Measurements from ENCODE around the gene CD81. TPM values are rescaled to one million over a fixed set of nuclear protein-coding genes. Genes with fewer than 3 reads are reported as not detected.

Gene CD81
- total RNA-seq, 1 experiment from 2014 or later, result 296 TPM

DNA sequence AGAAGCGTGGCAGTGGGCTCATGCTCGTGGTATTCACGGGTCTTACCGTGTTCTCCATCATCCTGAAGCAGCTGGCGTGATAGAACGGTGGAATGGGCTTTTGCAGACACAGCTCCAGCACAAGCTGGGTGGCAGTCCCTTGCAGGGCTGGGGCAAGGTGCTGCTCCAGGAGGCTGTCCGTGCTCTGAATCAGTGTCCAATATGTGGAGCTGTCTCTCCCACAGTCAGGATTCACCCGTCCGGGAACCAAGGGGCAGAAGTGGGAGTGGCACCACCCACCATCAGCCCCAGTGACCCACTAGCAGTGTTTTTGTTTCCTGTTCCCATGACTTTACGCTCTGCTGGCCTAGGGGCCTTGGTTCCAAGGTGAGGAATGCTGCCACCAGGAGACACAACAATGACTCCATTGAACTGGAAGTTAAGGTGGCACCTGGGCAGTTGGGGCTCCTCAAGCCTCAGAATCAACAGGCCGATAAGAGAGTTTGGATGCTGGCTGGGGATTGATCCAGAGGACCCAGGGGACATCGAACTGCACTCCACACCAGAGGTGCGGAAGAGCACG lies 16.9 kb upstream of the CD81 start:
- ChIA-PET CTCF (no interaction called here), POLR2A (no interaction called here), RAD21 (ENCODE audit: low non-redundant PET in 1 of 2, low total read pairs in 2 of 2, uncharacterized antibody in 2 of 2, unreplicated experiment in 2 of 2) (no interaction called here)
- intact Hi-C loops (cut with micrococcal nuclease), result no loop called here
- no peak overlapping the region for H3K4me3 ChIP-seq (replicated peaks in 1 of 2; ENCODE audit: low read depth in 1 of 2, low read length in 2 of 2)
- no TSS peak for BruUV-seq (replicated peaks)
- no peak overlapping the region for H3K4me2 ChIP-seq (ENCODE audit: low read length)
- no peaks in the 10 kb centered on the region for H3K27me3 ChIP-seq (ENCODE audit: insufficient read depth, low read length)
- H3K4me1 ChIP-seq (ENCODE audit: control insufficient read depth in 1 of 2, insufficient read depth in 2 of 2, low read length in 2 of 2), result peaks cover 0 to 3% of the 10 kb centered on the region in 2 experiments; a peak in 1 of 4 replicates
- no peaks in the 10 kb centered on the region for H3K79me2 ChIP-seq (ENCODE audit: insufficient read depth, low read length)
- ATAC-seq (no peak), DNase-seq (ENCODE audit: low read depth, low spot score) (no peak)
- H4K20me1 ChIP-seq (ENCODE audit: insufficient read depth), result no peaks in the 10 kb centered on the region
- TF ChIP-seq CEBPB (IDR thresholded peaks at IDR 0.05; ENCODE audit: low read depth) (no peak), ZFX (IDR thresholded peaks at IDR 0.05) (no peak), CBX3 (IDR thresholded peaks at IDR 0.05; ENCODE audit: low read depth) (no peak), POLR2AphosphoS5 (IDR thresholded peaks at IDR 0.05; ENCODE audit: low read depth, low read length) (no peak)
- TF ChIP-seq, protein P1, sequence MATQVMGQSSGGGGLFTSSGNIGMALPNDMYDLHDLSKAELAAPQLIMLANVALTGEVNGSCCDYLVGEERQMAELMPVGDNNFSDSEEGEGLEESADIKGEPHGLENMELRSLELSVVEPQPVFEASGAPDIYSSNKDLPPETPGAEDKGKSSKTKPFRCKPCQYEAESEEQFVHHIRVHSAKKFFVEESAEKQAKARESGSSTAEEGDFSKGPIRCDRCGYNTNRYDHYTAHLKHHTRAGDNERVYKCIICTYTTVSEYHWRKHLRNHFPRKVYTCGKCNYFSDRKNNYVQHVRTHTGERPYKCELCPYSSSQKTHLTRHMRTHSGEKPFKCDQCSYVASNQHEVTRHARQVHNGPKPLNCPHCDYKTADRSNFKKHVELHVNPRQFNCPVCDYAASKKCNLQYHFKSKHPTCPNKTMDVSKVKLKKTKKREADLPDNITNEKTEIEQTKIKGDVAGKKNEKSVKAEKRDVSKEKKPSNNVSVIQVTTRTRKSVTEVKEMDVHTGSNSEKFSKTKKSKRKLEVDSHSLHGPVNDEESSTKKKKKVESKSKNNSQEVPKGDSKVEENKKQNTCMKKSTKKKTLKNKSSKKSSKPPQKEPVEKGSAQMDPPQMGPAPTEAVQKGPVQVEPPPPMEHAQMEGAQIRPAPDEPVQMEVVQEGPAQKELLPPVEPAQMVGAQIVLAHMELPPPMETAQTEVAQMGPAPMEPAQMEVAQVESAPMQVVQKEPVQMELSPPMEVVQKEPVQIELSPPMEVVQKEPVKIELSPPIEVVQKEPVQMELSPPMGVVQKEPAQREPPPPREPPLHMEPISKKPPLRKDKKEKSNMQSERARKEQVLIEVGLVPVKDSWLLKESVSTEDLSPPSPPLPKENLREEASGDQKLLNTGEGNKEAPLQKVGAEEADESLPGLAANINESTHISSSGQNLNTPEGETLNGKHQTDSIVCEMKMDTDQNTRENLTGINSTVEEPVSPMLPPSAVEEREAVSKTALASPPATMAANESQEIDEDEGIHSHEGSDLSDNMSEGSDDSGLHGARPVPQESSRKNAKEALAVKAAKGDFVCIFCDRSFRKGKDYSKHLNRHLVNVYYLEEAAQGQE (IDR thresholded peaks at IDR 0.05; ENCODE audit: low read depth), result no peak
- TF ChIP-seq, protein P2, sequence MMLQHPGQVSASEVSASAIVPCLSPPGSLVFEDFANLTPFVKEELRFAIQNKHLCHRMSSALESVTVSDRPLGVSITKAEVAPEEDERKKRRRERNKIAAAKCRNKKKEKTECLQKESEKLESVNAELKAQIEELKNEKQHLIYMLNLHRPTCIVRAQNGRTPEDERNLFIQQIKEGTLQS (IDR thresholded peaks at IDR 0.05), result no peak
- no peak overlapping the region for H3K27ac ChIP-seq (ENCODE audit: low read depth, low read length)
- H3K9me3 ChIP-seq (ENCODE audit: control insufficient read depth in 1 of 2, insufficient read depth in 1 of 2, low read depth in 1 of 2, low read length in 2 of 2), result no peaks in the 10 kb centered on the region
- no peak overlapping the region for H3K9ac ChIP-seq (ENCODE audit: low read length)
- no peaks in the 10 kb centered on the region for H3K36me3 ChIP-seq (ENCODE audit: control insufficient read depth in 1 of 2, insufficient read depth in 2 of 2, low read length in 2 of 2)
- H2AFZ ChIP-seq (ENCODE audit: low read depth, low read length, poor library complexity, severe bottlenecking), result no peak overlapping the region
- no peaks in the 10 kb centered on the region for H3K9me2 ChIP-seq (ENCODE audit: insufficient read depth)

Data from HCT116 (cell line).